OCI-M1 (cell line): ENCODE measurements around the gene HHEX.
"Not testable (repeated sequence)": the region's sequence is repeated elsewhere in the genome, so short reads cannot be mapped to it uniquely, and the experiment has no call there.

Source experiments
- DNase-seq: peaks from one replicate; lab custom pipeline; 2025; lab: John Stamatoyannopoulos, UW

The HHEX gene

DNA sequence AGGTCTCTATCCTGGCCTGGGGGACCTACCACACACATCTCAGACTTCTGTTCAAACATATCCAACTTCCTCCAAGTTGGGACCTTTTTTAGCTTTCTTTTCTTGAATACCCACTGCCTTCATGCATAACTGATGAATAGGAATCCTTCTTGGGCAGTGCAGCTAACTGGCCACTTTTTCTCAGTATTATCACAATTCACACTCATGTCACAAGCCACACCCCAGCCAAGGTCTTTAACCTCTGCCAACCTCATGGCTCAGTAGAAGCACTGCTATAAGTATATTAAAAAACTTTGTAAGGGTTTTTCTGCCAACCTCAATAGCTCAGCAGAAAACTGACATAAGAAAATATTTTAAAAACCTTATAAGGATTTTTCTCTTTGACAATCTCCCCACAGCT is 44.5 kb downstream of the HHEX start:
- DNase-seq, result no peak

- no peak for DNase-seq
These were observed 46.2 kb downstream of the HHEX start for GRCh38 chr10:92735938-92736337.

DNA sequence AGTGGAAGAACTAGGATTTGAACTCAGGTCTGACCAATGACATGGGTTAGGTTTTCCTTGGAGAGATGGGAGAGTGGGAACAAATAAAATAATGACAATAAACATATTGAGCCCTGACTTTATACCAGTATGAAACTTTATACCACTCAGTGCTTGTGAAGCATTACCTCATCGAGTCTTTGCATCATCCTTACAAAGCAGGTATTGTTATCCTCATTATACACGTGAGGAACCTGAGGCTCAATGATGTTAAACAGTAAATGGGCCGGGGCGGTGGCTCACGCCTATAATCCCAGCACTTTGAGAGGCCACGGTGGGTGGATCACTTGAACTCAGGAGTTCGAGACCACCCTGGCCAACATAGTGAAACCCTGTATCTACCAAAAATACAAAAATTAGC is 47.7 kb downstream of the HHEX start:
- no peak for DNase-seq

DNA sequence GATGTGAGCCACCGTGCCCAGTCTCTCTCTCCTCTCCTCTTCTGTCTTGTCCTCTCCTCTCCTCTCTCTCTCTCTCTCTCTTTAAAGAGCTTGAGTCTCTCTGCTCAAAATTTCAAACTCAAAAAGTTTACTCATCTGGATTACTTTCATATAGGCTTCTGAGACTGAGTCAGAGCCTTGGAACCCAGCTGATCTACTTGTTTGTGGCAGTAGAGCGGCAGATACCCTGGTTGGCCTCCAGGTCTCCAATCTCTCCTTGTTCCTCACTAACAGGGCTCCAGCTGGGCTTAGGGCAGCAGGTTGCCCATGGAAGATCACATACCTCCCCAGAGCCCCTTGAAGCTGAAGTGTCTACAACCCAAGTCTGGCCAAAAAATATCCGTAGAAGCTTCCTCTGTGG is 51.0 kb downstream of the HHEX start:
- no peak for DNase-seq

DNA sequence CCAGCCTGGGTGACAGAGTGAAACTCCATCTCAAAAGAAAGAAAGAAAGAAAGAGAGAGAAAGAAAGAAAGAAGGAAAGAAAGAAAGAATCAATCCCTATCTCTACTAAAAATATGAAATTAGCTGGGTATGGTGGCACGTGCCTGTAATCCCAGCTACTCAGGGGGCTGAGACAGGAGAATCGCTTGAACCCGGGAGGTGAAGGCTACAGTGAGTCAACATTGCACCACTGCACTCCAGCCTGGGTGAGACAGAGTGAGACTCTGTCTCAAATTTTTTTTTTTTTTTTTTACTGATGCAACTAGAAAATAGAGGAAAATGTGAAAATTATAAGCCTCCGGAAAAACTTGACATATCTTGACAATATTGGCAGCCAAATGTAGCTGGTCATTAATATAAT is 52.0 kb downstream of the HHEX start:
- DNase-seq, result not testable (repeated sequence)

DNA sequence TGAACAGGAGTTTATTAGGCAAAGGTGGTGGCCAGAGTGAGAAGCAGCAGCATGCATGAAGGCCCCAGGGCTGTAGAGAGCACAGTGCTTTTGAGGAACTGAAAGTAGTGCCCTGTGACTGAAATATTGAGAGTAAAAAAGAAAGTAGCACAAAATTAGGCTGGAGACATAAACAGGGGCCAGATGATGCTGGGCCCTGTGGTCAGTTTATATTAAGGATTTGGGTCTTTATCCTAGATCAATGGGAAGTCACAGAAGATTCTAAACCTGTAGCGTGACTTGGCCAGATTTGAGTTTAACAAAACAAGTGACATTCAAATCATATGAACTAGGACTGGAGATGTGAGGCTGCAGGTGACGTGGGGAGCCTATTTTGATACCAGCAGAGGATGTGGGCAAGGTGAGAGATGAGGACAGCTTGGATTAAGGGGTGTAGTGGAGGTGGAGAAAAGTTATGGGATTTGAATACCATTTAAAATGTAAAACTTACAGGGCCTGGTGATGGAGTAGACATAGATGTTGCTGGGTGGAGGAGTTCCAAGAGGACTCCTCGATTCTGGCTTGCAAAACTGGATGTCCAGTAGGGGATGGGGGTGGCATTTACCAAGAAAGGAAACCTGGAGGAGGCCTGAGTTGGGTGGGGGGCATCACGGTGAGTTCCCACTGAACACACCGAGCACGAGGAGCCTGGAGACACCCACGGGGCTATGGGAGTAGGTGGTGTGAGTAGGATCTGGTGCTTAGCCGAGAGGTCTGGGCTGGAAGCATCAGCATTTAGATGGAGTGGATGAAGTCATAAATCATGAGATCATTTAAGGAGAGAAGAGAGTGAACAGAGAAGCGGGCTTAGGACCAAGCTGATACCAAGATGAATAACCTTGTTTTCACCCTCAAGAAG is 52.8 kb downstream of the HHEX start:
- peak; percentile 48 for DNase-seq
